Measurements from ENCODE around the gene CNTFR. TPM values are rescaled to one million over a fixed set of nuclear protein-coding genes. Genes with fewer than 3 reads are reported as not detected.

Gene CNTFR
- total RNA-seq, 1 donor from 2014 or later, result 3.1 TPM

DNA sequence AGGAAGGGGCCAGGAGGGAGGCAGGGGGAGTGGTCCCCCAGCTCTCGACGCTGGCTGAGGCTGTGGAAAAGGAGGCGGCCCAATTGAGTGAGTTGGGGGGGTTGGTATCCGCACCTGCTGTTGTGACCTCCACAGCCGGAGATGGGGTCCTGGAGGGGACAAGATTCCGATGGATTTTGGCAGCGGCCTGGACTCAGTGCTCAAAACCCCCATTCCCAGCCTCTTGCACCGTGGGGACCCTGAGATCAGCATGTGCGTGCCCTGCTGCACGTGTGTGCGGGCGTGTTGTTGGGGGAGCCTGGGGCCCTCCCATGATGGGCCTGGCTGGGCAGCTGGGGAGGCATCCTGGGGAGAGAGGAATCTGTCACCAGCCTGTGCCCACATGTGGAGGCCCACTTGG, 15.0 kb downstream of the CNTFR start:
- no peak overlapping the region for H3K27ac Mint-ChIP-seq (ENCODE audit: unreplicated experiment)
- H3K36me3 Mint-ChIP-seq (ENCODE audit: low read depth, unreplicated experiment), result no peaks in the 10 kb centered on the region
- H3K27me3 Mint-ChIP-seq (ENCODE audit: unreplicated experiment), result peaks cover 29% of the 10 kb centered on the region
- TF ChIP-seq, protein P1, sequence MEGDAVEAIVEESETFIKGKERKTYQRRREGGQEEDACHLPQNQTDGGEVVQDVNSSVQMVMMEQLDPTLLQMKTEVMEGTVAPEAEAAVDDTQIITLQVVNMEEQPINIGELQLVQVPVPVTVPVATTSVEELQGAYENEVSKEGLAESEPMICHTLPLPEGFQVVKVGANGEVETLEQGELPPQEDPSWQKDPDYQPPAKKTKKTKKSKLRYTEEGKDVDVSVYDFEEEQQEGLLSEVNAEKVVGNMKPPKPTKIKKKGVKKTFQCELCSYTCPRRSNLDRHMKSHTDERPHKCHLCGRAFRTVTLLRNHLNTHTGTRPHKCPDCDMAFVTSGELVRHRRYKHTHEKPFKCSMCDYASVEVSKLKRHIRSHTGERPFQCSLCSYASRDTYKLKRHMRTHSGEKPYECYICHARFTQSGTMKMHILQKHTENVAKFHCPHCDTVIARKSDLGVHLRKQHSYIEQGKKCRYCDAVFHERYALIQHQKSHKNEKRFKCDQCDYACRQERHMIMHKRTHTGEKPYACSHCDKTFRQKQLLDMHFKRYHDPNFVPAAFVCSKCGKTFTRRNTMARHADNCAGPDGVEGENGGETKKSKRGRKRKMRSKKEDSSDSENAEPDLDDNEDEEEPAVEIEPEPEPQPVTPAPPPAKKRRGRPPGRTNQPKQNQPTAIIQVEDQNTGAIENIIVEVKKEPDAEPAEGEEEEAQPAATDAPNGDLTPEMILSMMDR (IDR thresholded peaks at IDR 0.05; ENCODE audit: unreplicated experiment), result no peak
- no peak overlapping the region for H3K4me3 Mint-ChIP-seq (ENCODE audit: unreplicated experiment)
- no peaks in the 10 kb centered on the region for H3K9me3 Mint-ChIP-seq (ENCODE audit: unreplicated experiment)
- DNase-seq (ENCODE audit: low spot score), result no peak
- H3K4me1 Mint-ChIP-seq (ENCODE audit: unreplicated experiment), result peaks cover 45% of the 10 kb centered on the region

DNA sequence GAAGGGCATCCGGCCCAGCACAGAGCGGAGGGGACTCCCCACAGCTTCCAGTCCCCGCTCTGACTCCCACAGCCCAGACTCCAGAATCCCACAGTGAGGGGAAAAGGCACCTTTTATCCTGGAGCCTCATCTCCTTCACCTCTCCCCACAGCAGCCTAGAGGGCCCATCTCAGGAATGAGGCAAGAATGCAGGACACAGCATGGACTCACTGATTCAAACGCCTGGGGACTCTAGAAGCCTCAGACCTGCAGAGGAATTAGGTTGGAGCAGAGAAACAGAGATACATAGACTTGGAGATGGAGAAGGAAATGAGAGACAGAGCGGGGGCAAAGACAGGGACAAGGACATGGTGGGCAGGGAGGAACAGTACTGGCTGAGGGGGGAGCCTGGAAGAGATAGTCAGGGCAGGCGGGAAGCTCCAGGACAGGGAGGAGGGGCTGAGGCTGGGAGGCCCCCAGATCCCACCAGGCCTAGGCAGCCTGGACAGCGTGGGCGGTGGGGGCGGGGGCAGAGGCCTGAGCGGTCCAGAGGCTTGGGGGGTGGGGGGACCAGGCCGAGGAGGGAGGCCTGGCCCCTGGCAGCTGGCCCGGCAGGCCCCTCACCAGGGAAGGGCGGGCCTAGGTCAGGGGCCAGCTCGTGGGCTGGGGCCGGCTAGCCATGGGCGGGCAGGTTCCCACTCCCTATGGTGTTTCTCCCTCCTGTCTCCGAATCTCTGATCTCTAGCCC, 15.8 kb downstream of the CNTFR start:
- H3K36me3 Mint-ChIP-seq (ENCODE audit: low read depth, unreplicated experiment), result no peaks in the 10 kb centered on the region
- H3K4me1 Mint-ChIP-seq (ENCODE audit: unreplicated experiment), result peaks cover 39% of the 10 kb centered on the region
- peaks cover 25% of the 10 kb centered on the region for H3K27me3 Mint-ChIP-seq (ENCODE audit: unreplicated experiment)
- H3K27ac Mint-ChIP-seq (ENCODE audit: unreplicated experiment), result no peak overlapping the region
- TF ChIP-seq, protein P1 (IDR thresholded peaks at IDR 0.05; ENCODE audit: unreplicated experiment), result no peak
- no peak overlapping the region for H3K4me3 Mint-ChIP-seq (ENCODE audit: unreplicated experiment)
- H3K9me3 Mint-ChIP-seq (ENCODE audit: unreplicated experiment), result no peaks in the 10 kb centered on the region
- no peak for DNase-seq (ENCODE audit: low spot score)

DNA sequence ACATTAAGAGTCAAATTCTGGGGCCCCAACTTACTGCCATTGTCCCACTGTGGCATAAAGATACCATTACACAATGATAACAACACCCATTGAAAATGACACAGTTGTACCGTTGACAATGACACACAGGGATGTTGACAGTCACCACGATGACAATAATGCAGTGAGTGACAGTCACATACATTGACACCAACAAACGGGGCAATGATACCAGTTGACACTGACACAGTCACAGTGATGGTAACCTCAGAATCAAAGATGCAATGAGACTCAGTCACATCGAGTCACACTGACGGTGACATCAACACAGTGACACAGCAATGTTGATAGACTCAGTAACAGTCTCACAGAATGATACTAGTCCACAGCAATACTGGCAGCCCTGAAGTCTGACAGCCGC, 16.9 kb downstream of the CNTFR start:
- TF ChIP-seq, protein P1 (IDR thresholded peaks at IDR 0.05; ENCODE audit: unreplicated experiment), result no peak
- Mint-ChIP-seq H3K4me1 (ENCODE audit: unreplicated experiment) (peaks cover 36% of the 10 kb centered on the region), H3K27me3 (ENCODE audit: unreplicated experiment) (peaks cover 22% of the 10 kb centered on the region), H3K36me3 (ENCODE audit: low read depth, unreplicated experiment) (no peaks in the 10 kb centered on the region), H3K27ac (ENCODE audit: unreplicated experiment) (no peak overlapping the region), H3K9me3 (ENCODE audit: unreplicated experiment) (no peaks in the 10 kb centered on the region), H3K4me3 (ENCODE audit: unreplicated experiment) (no peak overlapping the region)
- DNase-seq (ENCODE audit: low spot score), result no peak

DNA sequence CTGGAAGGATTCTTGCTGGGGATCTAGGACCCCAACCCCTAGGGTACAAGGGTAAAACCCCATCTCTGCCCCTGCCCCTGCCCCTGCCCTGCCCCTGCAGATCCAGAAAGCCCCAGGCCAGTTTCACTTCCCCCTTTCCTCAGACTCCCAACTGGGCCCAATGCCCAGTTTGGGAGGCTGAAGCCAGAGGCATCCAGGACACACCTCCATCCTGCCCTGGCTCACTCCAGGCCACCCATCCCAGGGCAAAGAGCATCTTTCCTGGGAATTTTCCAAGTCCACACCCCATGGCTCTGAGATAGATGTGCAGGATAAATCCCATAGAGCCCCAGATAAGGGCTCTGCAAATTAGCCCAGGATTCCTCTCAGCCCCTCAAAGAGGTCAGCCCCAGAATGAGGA, 17.4 kb downstream of the CNTFR start:
- H3K27me3 Mint-ChIP-seq (ENCODE audit: unreplicated experiment), result peaks cover 22% of the 10 kb centered on the region
- TF ChIP-seq, protein P1 (IDR thresholded peaks at IDR 0.05; ENCODE audit: unreplicated experiment), result no peak
- H3K4me3 Mint-ChIP-seq (ENCODE audit: unreplicated experiment), result no peak overlapping the region
- no peak for DNase-seq (ENCODE audit: low spot score)
- H3K9me3 Mint-ChIP-seq (ENCODE audit: unreplicated experiment), result no peaks in the 10 kb centered on the region
- no peaks in the 10 kb centered on the region for H3K36me3 Mint-ChIP-seq (ENCODE audit: low read depth, unreplicated experiment)
- peaks cover 33% of the 10 kb centered on the region for H3K4me1 Mint-ChIP-seq (ENCODE audit: unreplicated experiment)
- H3K27ac Mint-ChIP-seq (ENCODE audit: unreplicated experiment), result no peak overlapping the region

DNA sequence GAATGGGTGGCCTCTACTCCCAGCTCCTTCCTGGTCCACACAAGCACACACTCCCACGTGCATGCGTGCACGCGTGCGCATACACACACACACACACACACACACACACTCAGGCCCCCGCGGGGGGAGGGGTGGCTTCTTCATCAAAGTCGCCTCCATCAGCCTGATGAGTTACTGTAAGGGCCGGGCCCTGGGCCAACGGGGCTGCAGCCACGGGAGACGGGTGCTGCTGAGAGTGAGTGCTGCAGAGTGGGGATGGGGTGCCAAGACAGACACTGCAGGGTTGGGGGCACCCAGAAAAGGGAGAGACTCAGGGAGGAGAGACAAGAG, 18.1 kb downstream of the CNTFR start:
- Mint-ChIP-seq H3K36me3 (ENCODE audit: low read depth, unreplicated experiment) (peaks cover 6% of the 10 kb centered on the region), H3K27ac (ENCODE audit: unreplicated experiment) (no peak overlapping the region), H3K9me3 (ENCODE audit: unreplicated experiment) (no peaks in the 10 kb centered on the region), H3K4me1 (ENCODE audit: unreplicated experiment) (peaks cover 30% of the 10 kb centered on the region), H3K4me3 (ENCODE audit: unreplicated experiment) (no peak overlapping the region), H3K27me3 (ENCODE audit: unreplicated experiment) (peaks cover 23% of the 10 kb centered on the region)
- DNase-seq (ENCODE audit: low spot score), result no peak
- TF ChIP-seq, protein P1 (IDR thresholded peaks at IDR 0.05; ENCODE audit: unreplicated experiment), result no peak
